ENCODE data around the gene PID1.

DNA sequence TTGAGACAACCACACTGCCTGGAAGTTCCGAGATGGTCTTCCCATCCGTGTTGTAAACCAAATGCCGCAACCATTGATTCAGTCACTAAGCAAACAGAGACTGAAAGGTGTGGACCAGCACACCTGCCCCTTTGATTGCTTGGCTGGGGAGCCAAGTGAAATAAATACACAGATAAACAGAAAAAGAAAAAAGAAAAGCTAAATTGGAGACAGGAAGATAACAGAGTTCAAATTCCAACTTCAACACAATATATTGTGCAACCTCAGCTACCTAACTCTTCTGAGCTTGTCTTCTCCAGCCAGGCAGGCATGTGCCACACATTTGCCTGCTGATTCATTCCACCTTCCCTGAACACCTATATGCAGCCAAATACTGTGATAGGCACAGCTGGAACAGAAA is 110.9 kb downstream of the PID1 start:
- TF ChIP-seq EP300 (IDR thresholded peaks at IDR 0.05) = no peak
- TF ChIP-seq, protein P1, sequence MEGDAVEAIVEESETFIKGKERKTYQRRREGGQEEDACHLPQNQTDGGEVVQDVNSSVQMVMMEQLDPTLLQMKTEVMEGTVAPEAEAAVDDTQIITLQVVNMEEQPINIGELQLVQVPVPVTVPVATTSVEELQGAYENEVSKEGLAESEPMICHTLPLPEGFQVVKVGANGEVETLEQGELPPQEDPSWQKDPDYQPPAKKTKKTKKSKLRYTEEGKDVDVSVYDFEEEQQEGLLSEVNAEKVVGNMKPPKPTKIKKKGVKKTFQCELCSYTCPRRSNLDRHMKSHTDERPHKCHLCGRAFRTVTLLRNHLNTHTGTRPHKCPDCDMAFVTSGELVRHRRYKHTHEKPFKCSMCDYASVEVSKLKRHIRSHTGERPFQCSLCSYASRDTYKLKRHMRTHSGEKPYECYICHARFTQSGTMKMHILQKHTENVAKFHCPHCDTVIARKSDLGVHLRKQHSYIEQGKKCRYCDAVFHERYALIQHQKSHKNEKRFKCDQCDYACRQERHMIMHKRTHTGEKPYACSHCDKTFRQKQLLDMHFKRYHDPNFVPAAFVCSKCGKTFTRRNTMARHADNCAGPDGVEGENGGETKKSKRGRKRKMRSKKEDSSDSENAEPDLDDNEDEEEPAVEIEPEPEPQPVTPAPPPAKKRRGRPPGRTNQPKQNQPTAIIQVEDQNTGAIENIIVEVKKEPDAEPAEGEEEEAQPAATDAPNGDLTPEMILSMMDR (IDR thresholded peaks at IDR 0.05) = no peak

Measured in sigmoid colon (tissue), 4 donors.